Progenitor cell of endocrine pancreas (in vitro differentiated cells): ENCODE measurements around the gene KRT14. TPM values are rescaled to one million over a fixed set of nuclear protein-coding genes. Genes with fewer than 3 reads are reported as not detected.

Experiments
- DNase-seq: peaks from one replicate; pipeline ENCODE4 v3.0.0; 2021; ENCODE audit warnings: low spot score; ENCODE audit not compliant: unreplicated experiment
- H3K27ac Mint-ChIP-seq: 2 replicates; pipeline ENCODE4 v1.8.0; 2021; ENCODE audit warnings: mild to moderate bottlenecking, moderate library complexity, mixed read lengths
- H3K27me3 Mint-ChIP-seq: 2 replicates; pipeline ENCODE4 v1.8.0; 2021; ENCODE audit warnings: mixed read lengths
- H3K36me3 Mint-ChIP-seq: 2 replicates; pipeline ENCODE4 v1.8.0; 2022; ENCODE audit warnings: mixed read lengths; ENCODE audit not compliant: insufficient read depth
- H3K4me1 Mint-ChIP-seq: 2 replicates; pipeline ENCODE4 v1.8.0; 2021; ENCODE audit warnings: low read depth, mixed read lengths
- H3K4me3 Mint-ChIP-seq: 2 replicates; pipeline ENCODE4 v1.8.0; 2021; ENCODE audit warnings: low read depth, mild to moderate bottlenecking, moderate library complexity, mixed read lengths
- H3K9me3 Mint-ChIP-seq: 2 replicates; pipeline ENCODE4 v1.8.0; 2021; ENCODE audit warnings: low read depth, mixed read lengths
- total RNA-seq: library from RNA; stranded (reverse); gene quantifications from 2 replicates; pipeline ENCODE4 v1.2.1, GENCODE V29; 2021
- TF ChIP-seq, protein P1 (sequence below): fragments of 200-600 bp; sonication (generic); IDR thresholded peaks from one replicate; pipeline ENCODE4 v1.5.0; 2021; ENCODE audit warnings: antibody characterized with exemption, mild to moderate bottlenecking; ENCODE audit not compliant: unreplicated experiment

Gene KRT14
- total RNA-seq, 1 donor from 2014 or later: not detected

DNA sequence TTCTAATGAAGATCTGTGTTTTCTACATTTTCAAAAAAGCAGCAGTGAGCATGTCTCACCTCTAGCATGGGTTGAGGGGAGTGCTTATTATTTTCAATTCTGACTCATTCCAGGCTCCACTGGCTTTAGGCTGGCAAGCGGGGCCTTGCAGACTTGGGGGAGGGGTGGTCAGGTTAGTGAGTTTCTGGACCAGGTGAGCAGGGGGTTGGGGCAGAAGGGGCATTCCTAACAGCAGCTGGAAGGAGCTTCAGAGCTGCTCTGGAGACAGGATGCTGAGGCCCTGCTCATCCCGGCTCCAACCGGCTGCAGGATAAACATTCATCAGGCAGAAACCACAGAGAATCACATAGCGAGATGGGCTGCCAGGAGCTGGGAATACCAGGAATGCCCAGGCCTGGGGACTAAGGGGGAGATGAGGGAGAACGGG lies 48.1 kb downstream of the KRT14 start:
- Mint-ChIP-seq H3K27ac (no peak overlapping the region), H3K9me3 (no peaks in the 10 kb centered on the region), H3K27me3 (no peaks in the 10 kb centered on the region), H3K4me1 (peaks cover 46% of the 10 kb centered on the region), H3K36me3 (no peaks in the 10 kb centered on the region), H3K4me3 (no peak overlapping the region)
- DNase-seq: no peak
- TF ChIP-seq, protein P1, sequence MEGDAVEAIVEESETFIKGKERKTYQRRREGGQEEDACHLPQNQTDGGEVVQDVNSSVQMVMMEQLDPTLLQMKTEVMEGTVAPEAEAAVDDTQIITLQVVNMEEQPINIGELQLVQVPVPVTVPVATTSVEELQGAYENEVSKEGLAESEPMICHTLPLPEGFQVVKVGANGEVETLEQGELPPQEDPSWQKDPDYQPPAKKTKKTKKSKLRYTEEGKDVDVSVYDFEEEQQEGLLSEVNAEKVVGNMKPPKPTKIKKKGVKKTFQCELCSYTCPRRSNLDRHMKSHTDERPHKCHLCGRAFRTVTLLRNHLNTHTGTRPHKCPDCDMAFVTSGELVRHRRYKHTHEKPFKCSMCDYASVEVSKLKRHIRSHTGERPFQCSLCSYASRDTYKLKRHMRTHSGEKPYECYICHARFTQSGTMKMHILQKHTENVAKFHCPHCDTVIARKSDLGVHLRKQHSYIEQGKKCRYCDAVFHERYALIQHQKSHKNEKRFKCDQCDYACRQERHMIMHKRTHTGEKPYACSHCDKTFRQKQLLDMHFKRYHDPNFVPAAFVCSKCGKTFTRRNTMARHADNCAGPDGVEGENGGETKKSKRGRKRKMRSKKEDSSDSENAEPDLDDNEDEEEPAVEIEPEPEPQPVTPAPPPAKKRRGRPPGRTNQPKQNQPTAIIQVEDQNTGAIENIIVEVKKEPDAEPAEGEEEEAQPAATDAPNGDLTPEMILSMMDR: no peak

DNA sequence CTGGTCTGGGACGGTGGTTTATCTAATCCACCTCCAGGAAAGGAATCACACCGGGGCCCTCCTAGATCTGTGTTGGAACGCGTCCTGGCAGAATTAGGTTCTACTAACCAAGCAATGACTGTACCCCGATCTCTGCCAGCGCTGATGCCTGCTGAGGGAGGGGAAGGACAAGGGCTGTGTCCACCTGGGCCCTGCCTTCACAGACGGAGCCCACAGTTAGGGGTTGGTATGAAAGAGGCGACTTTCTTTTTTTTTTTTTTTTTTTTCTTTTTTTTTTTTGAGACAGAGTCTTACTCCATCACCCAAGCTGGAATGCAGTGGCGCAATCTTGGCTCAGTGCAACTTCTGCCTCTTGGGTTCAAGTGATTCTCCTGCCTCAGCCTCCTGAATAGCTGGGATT lies 48.7 kb downstream of the KRT14 start:
- no peak overlapping the region for H3K27ac Mint-ChIP-seq
- TF ChIP-seq, protein P1: no peak
- DNase-seq: no peak
- H3K4me3 Mint-ChIP-seq: no peak overlapping the region
- H3K36me3 Mint-ChIP-seq: no peaks in the 10 kb centered on the region
- H3K4me1 Mint-ChIP-seq: peaks cover 46% of the 10 kb centered on the region
- H3K27me3 Mint-ChIP-seq: no peaks in the 10 kb centered on the region
- no peaks in the 10 kb centered on the region for H3K9me3 Mint-ChIP-seq

DNA sequence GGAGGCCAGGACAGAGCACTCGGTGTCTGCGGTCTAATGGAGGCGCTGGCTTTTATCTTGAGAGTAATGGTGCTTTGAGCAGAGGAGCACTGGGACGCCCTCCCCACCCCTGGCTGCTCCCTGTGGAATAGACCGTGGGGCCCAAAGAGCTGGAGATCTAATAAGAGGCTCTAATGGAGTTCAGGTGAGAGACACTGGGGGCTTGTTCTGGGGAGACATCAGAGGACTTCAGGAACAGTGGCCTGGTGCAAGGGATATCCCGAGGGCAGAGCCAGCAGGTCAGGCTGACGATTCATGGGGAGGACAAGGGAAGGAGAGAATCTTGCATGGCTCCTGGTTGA lies 49.1 kb downstream of the KRT14 start:
- Mint-ChIP-seq H3K4me3 (no peak overlapping the region), H3K27me3 (no peaks in the 10 kb centered on the region), H3K4me1 (peaks cover 46% of the 10 kb centered on the region), H3K36me3 (no peaks in the 10 kb centered on the region), H3K9me3 (no peaks in the 10 kb centered on the region), H3K27ac (peak overlapping the region; percentile 82)
- TF ChIP-seq, protein P1: no peak
- DNase-seq: no peak

DNA sequence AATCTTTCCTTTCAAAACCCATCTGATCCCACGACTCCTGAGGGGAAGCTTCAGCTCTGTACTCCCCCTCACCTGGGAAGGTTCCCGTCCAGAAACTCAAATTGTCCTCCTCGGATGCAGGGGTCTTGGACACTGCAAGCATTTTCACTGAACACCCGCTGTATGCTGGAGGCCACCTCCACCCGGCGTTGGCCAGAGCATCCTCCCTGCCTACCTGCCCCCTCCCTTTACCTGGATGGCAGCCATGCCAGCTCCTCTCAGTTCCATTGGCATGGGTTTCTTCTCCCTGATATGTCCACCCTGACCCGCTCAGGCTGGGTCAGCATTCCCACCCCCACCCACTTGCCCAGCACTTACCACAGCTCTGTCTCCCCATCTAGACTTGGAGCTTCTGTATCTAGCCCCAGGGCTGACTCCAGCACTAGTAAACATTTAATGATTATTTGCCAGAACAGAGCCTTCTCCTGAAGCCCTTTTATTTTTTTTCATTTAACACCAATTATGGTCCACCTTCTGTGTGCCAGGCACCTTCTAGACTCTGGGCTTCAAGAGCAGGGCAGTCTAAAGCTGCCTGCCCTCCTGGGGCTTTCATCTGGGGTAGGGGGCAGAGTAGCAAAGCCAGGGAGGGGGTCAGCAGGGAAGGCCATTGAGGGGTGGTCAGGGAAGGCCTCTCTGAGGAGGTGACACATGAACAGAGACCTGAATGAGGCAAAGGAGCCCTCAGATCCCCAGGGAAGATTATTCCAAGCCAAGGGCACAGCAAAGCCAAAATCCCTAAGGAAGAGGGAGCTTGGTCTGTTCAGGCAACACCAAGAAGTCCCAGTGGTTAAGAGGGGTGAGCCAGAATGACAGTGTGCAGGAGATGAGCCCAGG lies 49.7 kb downstream of the KRT14 start:
- H3K4me3 Mint-ChIP-seq: no peak overlapping the region
- H3K36me3 Mint-ChIP-seq: no peaks in the 10 kb centered on the region
- TF ChIP-seq, protein P1: no peak
- H3K27me3 Mint-ChIP-seq: no peaks in the 10 kb centered on the region
- no peak for DNase-seq
- no peaks in the 10 kb centered on the region for H3K9me3 Mint-ChIP-seq
- peak overlapping the region; percentile 82 for H3K27ac Mint-ChIP-seq
- H3K4me1 Mint-ChIP-seq: peaks cover 46% of the 10 kb centered on the region

DNA sequence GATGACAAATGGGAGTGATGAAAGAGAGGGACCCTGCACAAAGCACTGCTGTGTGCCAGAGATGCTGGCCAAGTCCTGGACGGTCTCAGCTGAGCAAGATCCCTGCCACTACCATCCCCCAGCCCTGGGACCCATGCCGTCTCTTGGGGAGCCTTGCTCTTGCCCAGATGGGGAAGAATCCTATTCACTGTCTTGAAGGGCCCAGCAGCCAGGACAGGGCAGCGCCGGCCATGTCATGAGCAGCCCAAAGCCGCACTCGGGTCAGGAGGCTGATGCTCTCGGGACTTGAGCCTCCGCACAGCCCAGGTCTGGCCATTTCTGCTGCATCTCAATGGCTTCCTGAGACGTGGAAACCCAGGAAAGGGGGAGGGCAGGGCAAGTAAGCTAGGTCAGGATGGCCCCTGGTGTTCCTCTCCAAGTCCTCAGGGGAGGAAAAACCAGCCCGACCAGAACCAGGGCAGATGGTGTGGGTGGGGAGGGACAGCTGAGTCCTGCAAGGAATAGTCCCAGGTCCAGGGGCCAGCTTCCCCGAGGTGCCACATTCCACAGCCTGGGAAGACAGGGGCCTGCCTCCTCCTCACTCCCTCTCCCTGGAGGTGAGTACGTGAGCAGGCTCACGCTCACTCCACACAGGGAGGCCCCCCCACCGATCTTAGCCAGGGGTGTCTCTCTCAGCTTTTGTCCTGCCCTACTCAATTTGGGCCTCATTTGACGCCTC lies 50.8 kb downstream of the KRT14 start:
- no peak overlapping the region for H3K4me3 Mint-ChIP-seq
- no peak overlapping the region for H3K27ac Mint-ChIP-seq
- TF ChIP-seq, protein P1: no peak
- H3K27me3 Mint-ChIP-seq: no peaks in the 10 kb centered on the region
- H3K36me3 Mint-ChIP-seq: no peaks in the 10 kb centered on the region
- H3K4me1 Mint-ChIP-seq: peaks cover 42% of the 10 kb centered on the region
- no peaks in the 10 kb centered on the region for H3K9me3 Mint-ChIP-seq
- no peak for DNase-seq
